SJCRH30 (cell line): Measurements from ENCODE around the gene PDGFD. TPM values are rescaled to one million over a fixed set of nuclear protein-coding genes. Genes with fewer than 3 reads are reported as not detected.

ENCODE experiments used
- DNase-seq, 2 experiments: peaks; one replicate each; pipeline ENCODE4 v3.0.0-alpha.2; 2015 to 2020
- H3K27ac ChIP-seq: fragments of 250-450 bp; sonication (Bioruptor Pico); 2 replicates; pipeline ENCODE4 v1.5.1; 2020; ENCODE audit warnings: mild to moderate bottlenecking, moderate library complexity
- H3K27me3 ChIP-seq: fragments of 250-450 bp; sonication (Bioruptor Pico); 2 replicates; pipeline ENCODE4 v1.5.1; 2020; ENCODE audit warnings: mild to moderate bottlenecking, moderate library complexity
- H3K36me3 ChIP-seq: fragments of 250-450 bp; sonication (Bioruptor Pico); 2 replicates; pipeline ENCODE4 v1.5.1; 2020; ENCODE audit warnings: mild to moderate bottlenecking, moderate library complexity
- H3K4me1 ChIP-seq: fragments of 250-450 bp; sonication (Bioruptor Pico); 2 replicates; pipeline ENCODE4 v1.5.1; 2020; ENCODE audit warnings: mild to moderate bottlenecking, moderate library complexity
- H3K4me3 ChIP-seq: fragments of 250-450 bp; sonication (Bioruptor Pico); 2 replicates; pipeline ENCODE4 v1.5.1; 2020; ENCODE audit warnings: mild to moderate bottlenecking, moderate library complexity
- H3K9me3 ChIP-seq: fragments of 250-450 bp; sonication (Bioruptor Pico); replicated peaks from 2 replicates; pipeline ENCODE4 v1.5.1; 2020; ENCODE audit warnings: mild to moderate bottlenecking, moderate library complexity
- total RNA-seq: library from RNA; depleted of rRNA; stranded (reverse); fragments of >200 nt; shearing (Covaris generic); gene quantifications from 2 replicates; pipeline ENCODE4 v1.2.3, GENCODE V29; 2014

Gene PDGFD
- total RNA-seq, 1 experiment from 2014 or later = 15.2 TPM

- no peak for DNase-seq
- Histone ChIP-seq H3K27ac (no peak overlapping the region), H3K36me3 (no peaks in the 10 kb centered on the region), H3K27me3 (no peaks in the 10 kb centered on the region), H3K4me1 (no peaks in the 10 kb centered on the region), H3K9me3 (no peaks in the 10 kb centered on the region), H3K4me3 (no peak overlapping the region)
Observed at GRCh38 chr11:104154296-104154695, 9.7 kb downstream of the PDGFD start.

GRCh38 chr11:104152941-104153505 is 10.9 kb downstream of the PDGFD start:
- Histone ChIP-seq H3K27ac (no peak overlapping the region), H3K36me3 (no peaks in the 10 kb centered on the region), H3K27me3 (no peaks in the 10 kb centered on the region), H3K4me3 (no peak overlapping the region), H3K9me3 (no peaks in the 10 kb centered on the region), H3K4me1 (no peaks in the 10 kb centered on the region)
- no peak for DNase-seq

GRCh38 chr11:104151404-104152204 is 12.3 kb downstream of the PDGFD start:
- Histone ChIP-seq H3K36me3 (no peaks in the 10 kb centered on the region), H3K9me3 (no peaks in the 10 kb centered on the region), H3K4me1 (no peaks in the 10 kb centered on the region), H3K27me3 (no peaks in the 10 kb centered on the region), H3K4me3 (no peak overlapping the region), H3K27ac (no peak overlapping the region)
- DNase-seq = peak in 1 of 2 experiments; percentile 13

- Histone ChIP-seq H3K36me3 (no peaks in the 10 kb centered on the region), H3K27me3 (no peaks in the 10 kb centered on the region), H3K9me3 (no peaks in the 10 kb centered on the region), H3K4me1 (no peaks in the 10 kb centered on the region), H3K4me3 (no peak overlapping the region), H3K27ac (no peak overlapping the region)
- no peak for DNase-seq
Observed at GRCh38 chr11:104148706-104149105, 15.2 kb downstream of the PDGFD start.

GRCh38 chr11:104148074-104148473 is 15.9 kb downstream of the PDGFD start:
- Histone ChIP-seq H3K9me3 (no peaks in the 10 kb centered on the region), H3K27ac (no peak overlapping the region), H3K36me3 (no peaks in the 10 kb centered on the region), H3K4me1 (no peaks in the 10 kb centered on the region), H3K27me3 (no peaks in the 10 kb centered on the region), H3K4me3 (no peak overlapping the region)
- no peak for DNase-seq

GRCh38 chr11:104146943-104147342 is 17.0 kb downstream of the PDGFD start:
- H3K27me3 ChIP-seq = no peaks in the 10 kb centered on the region
- no peak for DNase-seq
- no peak overlapping the region for H3K27ac ChIP-seq
- no peaks in the 10 kb centered on the region for H3K4me1 ChIP-seq
- H3K36me3 ChIP-seq = no peaks in the 10 kb centered on the region
- no peak overlapping the region for H3K4me3 ChIP-seq
- H3K9me3 ChIP-seq = no peaks in the 10 kb centered on the region

- Histone ChIP-seq H3K4me3 (no peak overlapping the region), H3K9me3 (no peaks in the 10 kb centered on the region), H3K27ac (no peak overlapping the region), H3K27me3 (no peaks in the 10 kb centered on the region), H3K36me3 (no peaks in the 10 kb centered on the region), H3K4me1 (no peaks in the 10 kb centered on the region)
- no peak for DNase-seq
Observed at GRCh38 chr11:104146421-104146820, 17.5 kb downstream of the PDGFD start.

- H3K27me3 ChIP-seq = no peaks in the 10 kb centered on the region
- H3K4me1 ChIP-seq = no peaks in the 10 kb centered on the region
- no peaks in the 10 kb centered on the region for H3K9me3 ChIP-seq
- no peaks in the 10 kb centered on the region for H3K36me3 ChIP-seq
- H3K4me3 ChIP-seq = no peak overlapping the region
- no peak overlapping the region for H3K27ac ChIP-seq
- no peak for DNase-seq
Observed at GRCh38 chr11:104145062-104145461, 18.9 kb downstream of the PDGFD start.

GRCh38 chr11:104142698-104143097 is 21.2 kb downstream of the PDGFD start:
- peak in 1 of 2 experiments; percentile 13 for DNase-seq
- Histone ChIP-seq H3K27me3 (no peaks in the 10 kb centered on the region), H3K9me3 (no peaks in the 10 kb centered on the region), H3K4me3 (no peak overlapping the region), H3K27ac (no peak overlapping the region), H3K36me3 (no peaks in the 10 kb centered on the region), H3K4me1 (no peaks in the 10 kb centered on the region)

- H3K9me3 ChIP-seq = no peaks in the 10 kb centered on the region
- peaks cover 6% of the 10 kb centered on the region; the same call in 1 of the 2 replicates for H3K4me1 ChIP-seq
- no peaks in the 10 kb centered on the region for H3K27me3 ChIP-seq
- no peaks in the 10 kb centered on the region for H3K36me3 ChIP-seq
- H3K4me3 ChIP-seq = no peak overlapping the region
- no peak for DNase-seq
- H3K27ac ChIP-seq = no peak overlapping the region
Observed at GRCh38 chr11:104136861-104137260, 27.1 kb downstream of the PDGFD start.

- Histone ChIP-seq H3K4me1 (peaks cover 6% of the 10 kb centered on the region; the same call in 1 of the 2 replicates), H3K27ac (no peak overlapping the region), H3K36me3 (no peaks in the 10 kb centered on the region), H3K4me3 (no peak overlapping the region), H3K27me3 (no peaks in the 10 kb centered on the region), H3K9me3 (no peaks in the 10 kb centered on the region)
- peak; percentile 26 to 46 for DNase-seq
Observed at GRCh38 chr11:104134745-104135144, 29.2 kb downstream of the PDGFD start.

GRCh38 chr11:104130161-104130560 is 33.8 kb downstream of the PDGFD start:
- Histone ChIP-seq H3K27me3 (no peaks in the 10 kb centered on the region), H3K4me3 (no peak overlapping the region), H3K36me3 (no peaks in the 10 kb centered on the region), H3K27ac (no peak overlapping the region), H3K4me1 (peaks cover 4% of the 10 kb centered on the region; the same call in 1 of the 2 replicates), H3K9me3 (no peaks in the 10 kb centered on the region)
- no peak for DNase-seq

- no peak for DNase-seq
- H3K9me3 ChIP-seq = no peaks in the 10 kb centered on the region
- no peak overlapping the region for H3K4me3 ChIP-seq
- H3K27me3 ChIP-seq = no peaks in the 10 kb centered on the region
- H3K36me3 ChIP-seq = no peaks in the 10 kb centered on the region
- no peaks in the 10 kb centered on the region; the same call in 1 of the 2 replicates for H3K4me1 ChIP-seq
- no peak overlapping the region for H3K27ac ChIP-seq
Observed at GRCh38 chr11:104129145-104129544, 34.8 kb downstream of the PDGFD start.

- Histone ChIP-seq H3K4me1 (peaks cover 12% of the 10 kb centered on the region), H3K9me3 (no peaks in the 10 kb centered on the region), H3K27me3 (no peaks in the 10 kb centered on the region), H3K27ac (no peak overlapping the region), H3K36me3 (no peaks in the 10 kb centered on the region), H3K4me3 (no peak overlapping the region)
- no peak for DNase-seq
Observed at GRCh38 chr11:104127828-104128227, 36.1 kb downstream of the PDGFD start.

GRCh38 chr11:104126464-104126863 is 37.5 kb downstream of the PDGFD start:
- H3K27me3 ChIP-seq = no peaks in the 10 kb centered on the region

More at GRCh38 chr11:104126464-104126863, 37.5 kb downstream of the PDGFD start:
- Histone ChIP-seq H3K4me3 (no peak overlapping the region), H3K27ac (no peak overlapping the region), H3K9me3 (no peaks in the 10 kb centered on the region), H3K4me1 (peaks cover 26% of the 10 kb centered on the region), H3K36me3 (no peaks in the 10 kb centered on the region)
- DNase-seq = no peak
